Esophagus squamous epithelium (tissue), 4 donors: ENCODE data around the gene CRYGB.

Source experiments
- POLR2A ChIP-seq, 4 donors: fragments of 450-650 bp; IDR thresholded peaks; one replicate each; pipeline ENCODE4 v1.6.1; 2017; ENCODE audit warnings: antibody characterized with exemption in 4 of 4, mild to moderate bottlenecking in 4 of 4, moderate library complexity in 3 of 4
- TF ChIP-seq, protein P1 (sequence below), 6 experiments: fragments of 450-650 bp in 4 of 6; fragments of 200-600 bp in 2 of 6; sonication (generic) in 2 of 6; IDR thresholded peaks; one replicate each; pipeline ENCODE4 v1.5.1; 2016 to 2019; ENCODE audit warnings: antibody characterized with exemption in 6 of 6, mild to moderate bottlenecking in 4 of 6, moderate library complexity in 4 of 6

DNA sequence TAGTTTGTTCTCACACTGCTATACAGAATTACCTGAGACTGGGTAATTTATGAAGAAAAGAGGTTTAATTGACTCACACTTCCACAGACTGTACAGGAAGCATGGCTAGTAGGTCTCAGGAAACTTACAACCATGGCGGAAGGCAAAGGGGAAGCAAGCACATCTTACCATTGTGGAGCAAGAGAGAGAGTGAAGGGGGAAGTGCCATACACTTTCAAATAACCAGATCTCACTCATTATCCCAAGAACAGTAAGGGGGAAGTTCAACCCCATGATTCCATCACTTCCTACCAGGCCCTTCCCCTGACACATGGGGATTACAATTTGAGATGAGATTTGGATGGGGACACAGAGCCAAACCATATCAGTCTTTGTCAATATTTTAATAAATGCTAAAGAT lies 5.0 kb upstream of the CRYGB start:
- TF ChIP-seq, protein P1, sequence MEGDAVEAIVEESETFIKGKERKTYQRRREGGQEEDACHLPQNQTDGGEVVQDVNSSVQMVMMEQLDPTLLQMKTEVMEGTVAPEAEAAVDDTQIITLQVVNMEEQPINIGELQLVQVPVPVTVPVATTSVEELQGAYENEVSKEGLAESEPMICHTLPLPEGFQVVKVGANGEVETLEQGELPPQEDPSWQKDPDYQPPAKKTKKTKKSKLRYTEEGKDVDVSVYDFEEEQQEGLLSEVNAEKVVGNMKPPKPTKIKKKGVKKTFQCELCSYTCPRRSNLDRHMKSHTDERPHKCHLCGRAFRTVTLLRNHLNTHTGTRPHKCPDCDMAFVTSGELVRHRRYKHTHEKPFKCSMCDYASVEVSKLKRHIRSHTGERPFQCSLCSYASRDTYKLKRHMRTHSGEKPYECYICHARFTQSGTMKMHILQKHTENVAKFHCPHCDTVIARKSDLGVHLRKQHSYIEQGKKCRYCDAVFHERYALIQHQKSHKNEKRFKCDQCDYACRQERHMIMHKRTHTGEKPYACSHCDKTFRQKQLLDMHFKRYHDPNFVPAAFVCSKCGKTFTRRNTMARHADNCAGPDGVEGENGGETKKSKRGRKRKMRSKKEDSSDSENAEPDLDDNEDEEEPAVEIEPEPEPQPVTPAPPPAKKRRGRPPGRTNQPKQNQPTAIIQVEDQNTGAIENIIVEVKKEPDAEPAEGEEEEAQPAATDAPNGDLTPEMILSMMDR (IDR thresholded peaks at IDR 0.05) = no peak
- no peak for TF ChIP-seq POLR2A (IDR thresholded peaks at IDR 0.05)
